A549 (cell line): ENCODE results near the gene OR8D4.

Experiments used
- CTCF ChIP-seq: fragments of >200 bp; sonication (Bioruptor Twin); formaldehyde crosslinking; IDR thresholded peaks from 3 replicates; pipeline ENCODE4 v1.5.1; 2016
- GATA3 ChIP-seq: IDR thresholded peaks from 2 replicates; pipeline ENCODE4 v1.6.1; 2012; ENCODE audit warnings: borderline replicate concordance
- KDM1A ChIP-seq: fragments of 200-600 bp; sonication (generic); IDR thresholded peaks from 2 replicates; pipeline ENCODE4 v1.6.1; 2016; ENCODE audit warnings: low read depth, mild to moderate bottlenecking
- MAX ChIP-seq: IDR thresholded peaks from 2 replicates; pipeline ENCODE4 v1.6.1; 2012
- PHF8 ChIP-seq: fragments of 200-600 bp; sonication (generic); IDR thresholded peaks from 2 replicates; pipeline ENCODE4 v1.6.1; 2016; ENCODE audit warnings: low read depth, mild to moderate bottlenecking, antibody characterized with exemption, moderate library complexity, borderline replicate concordance
- REST ChIP-seq: fragments of 200-600 bp; sonication (generic); IDR thresholded peaks from 2 replicates; pipeline ENCODE4 v1.6.1; 2016; ENCODE audit warnings: antibody characterized with exemption, mild to moderate bottlenecking, moderate library complexity
- RFX5 ChIP-seq: fragments of 450-650 bp; IDR thresholded peaks from 2 replicates; pipeline ENCODE4 v1.7.1; 2014; ENCODE audit warnings: antibody characterized with exemption, mild to moderate bottlenecking, moderate library complexity

GRCh38 chr11:123943738-123944137, 41.8 kb downstream of the OR8D4 start, which contains the start of gene OR6T1:
- no peak for TF ChIP-seq MAX
- no peak for TF ChIP-seq KDM1A
- TF ChIP-seq REST = no peak
- TF ChIP-seq PHF8 = no peak
- no peak for TF ChIP-seq GATA3
- TF ChIP-seq RFX5 = no peak
- no peak for TF ChIP-seq CTCF
